Measurements from ENCODE around the gene EFL1.

EFL1 gene

DNA sequence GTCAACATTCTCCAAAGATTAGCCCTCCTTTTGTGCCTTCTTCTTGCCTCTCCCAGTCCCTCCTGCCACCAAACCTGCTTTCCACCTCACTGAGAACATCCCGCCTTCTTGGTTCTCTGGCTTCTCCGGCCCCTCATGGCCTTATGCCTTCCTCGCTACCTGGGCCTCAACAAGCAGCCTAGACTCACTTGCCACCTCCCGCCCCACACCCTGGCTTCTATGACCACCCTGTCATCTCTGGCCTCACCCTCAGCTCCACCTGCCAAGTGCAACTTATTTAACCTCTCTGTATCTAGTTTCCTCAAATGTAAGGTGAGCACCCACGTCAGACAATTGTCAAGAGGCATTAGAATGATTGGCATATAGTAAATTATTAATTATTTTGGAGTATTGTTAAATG lies 147.9 kb downstream of the EFL1 start:
- no peak for FAIRE-seq

DNA sequence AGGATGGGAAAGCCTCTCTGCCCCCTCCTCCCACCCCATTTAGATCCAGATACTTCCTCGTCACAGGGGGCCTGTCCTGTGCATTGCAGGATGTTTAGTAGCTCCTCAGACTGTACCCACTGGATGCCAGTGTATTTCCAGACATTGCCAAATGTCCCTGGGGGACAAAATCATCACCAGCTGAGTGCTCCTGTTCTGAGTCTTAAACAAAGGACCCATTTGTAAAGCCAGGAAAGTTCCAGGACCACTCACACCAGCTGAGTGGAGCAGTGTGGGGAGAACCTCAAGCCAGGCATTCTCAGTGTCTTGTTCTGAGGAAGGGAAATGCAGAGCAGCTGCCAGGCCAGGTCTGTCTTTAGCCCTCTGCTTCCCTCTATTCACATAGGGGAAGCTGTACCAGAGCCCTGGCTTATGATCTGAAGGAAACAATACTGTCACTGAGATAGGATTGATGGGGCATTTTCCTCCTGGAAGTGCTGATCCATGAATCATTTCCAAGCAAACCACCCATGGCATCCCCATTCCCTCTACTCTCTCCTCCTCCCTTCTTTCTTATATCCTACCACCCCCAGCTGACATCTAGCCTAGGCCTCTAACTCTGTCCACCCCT lies 149.3 kb downstream of the EFL1 start:
- no peak for FAIRE-seq

- FAIRE-seq, result no peak
These were observed 150.6 kb downstream of the EFL1 start for GRCh38 chr15:82111918-82112317.

DNA sequence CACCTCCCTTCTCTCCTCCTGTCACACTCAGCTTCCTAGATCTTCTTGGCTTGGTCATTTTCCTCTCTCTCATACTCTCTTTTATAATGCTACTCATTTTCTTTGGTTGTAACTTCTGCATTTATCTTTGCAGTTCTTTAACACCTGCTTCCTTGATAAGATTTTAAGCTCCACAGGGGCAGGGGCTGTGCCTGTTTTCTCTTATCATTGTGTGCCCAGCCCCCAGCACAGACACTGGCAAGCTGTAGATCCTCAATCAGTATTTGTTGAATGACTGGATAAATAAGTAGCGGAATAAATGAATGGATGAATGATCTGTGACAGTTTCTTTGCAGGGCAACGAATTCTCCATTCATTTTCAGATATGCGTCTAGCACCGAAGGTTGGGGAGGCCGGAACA lies 152.4 kb downstream of the EFL1 start:
- no peak for FAIRE-seq

DNA sequence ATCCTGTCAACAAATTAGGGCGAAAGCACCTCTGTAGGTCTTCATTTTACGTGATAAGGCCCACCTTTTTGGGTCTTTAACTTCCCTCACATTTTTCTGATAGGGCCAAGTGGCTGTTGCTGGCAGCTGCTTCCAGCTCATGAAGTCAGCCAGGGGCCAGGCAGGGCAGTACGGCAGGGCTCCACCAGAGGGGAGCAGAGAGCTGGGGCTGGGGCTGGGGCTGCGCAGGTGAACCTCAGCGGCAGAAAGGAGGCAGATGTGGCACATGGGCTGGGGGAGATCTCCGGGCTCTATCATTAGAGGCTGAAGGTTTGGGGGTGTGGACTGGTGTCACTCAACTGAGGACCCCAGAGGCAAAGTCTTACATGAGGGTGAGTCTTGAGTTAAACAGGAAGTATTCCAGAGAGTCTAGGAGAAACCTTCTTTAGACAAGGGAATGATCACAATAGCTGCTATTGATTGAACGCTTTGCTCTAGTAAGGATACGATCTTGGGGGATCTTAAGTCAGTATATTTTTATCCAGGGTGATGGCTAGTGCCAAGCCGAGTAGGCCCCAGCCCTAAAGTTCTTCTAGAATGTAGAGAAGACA lies 153.9 kb downstream of the EFL1 start:
- no peak for FAIRE-seq

- no peak for FAIRE-seq
These were observed 155.9 kb downstream of the EFL1 start for GRCh38 chr15:82106679-82107078.

DNA sequence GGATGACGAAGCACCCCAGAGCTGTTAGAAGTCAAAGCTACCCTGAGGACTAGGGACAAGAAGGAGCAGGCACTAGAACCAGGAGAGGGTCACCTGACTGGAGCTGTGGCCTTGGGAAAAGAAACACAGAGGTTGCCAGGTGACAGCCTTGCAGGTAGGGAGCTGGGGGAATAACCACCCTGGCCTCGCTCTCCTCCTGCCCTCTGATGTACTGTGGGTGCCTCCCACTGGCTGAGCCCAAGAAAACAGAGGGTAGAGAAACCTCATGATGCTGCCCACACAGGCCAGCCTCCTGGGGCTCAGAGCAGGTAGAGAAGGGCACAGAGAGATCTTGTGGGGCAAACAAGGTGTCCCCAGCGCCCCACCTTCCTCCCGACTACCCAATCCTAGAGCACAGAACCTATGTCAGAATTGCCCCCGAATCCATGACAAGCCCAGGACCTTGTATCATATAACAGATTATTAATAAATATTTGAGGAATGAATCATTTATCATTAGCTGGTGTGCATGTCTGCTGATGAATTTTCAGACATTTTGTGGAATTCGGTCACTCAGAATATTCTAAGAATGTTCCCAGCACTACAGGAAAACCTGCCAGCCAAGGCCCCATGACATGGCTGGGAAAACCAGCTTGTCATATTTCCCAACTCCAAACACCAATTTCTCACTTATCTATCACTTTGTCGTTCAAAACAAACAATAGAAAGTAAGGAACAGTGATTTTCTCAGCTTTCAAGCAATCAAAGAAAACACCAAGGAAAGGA lies 156.9 kb downstream of the EFL1 start:
- peak; percentile 94 for FAIRE-seq

- no peak for FAIRE-seq
These were observed 159.1 kb downstream of the EFL1 start for GRCh38 chr15:82103468-82103867.

GRCh38 chr15:82100111-82100929 lies 162.2 kb downstream of the EFL1 start:
- FAIRE-seq, result no peak

DNA sequence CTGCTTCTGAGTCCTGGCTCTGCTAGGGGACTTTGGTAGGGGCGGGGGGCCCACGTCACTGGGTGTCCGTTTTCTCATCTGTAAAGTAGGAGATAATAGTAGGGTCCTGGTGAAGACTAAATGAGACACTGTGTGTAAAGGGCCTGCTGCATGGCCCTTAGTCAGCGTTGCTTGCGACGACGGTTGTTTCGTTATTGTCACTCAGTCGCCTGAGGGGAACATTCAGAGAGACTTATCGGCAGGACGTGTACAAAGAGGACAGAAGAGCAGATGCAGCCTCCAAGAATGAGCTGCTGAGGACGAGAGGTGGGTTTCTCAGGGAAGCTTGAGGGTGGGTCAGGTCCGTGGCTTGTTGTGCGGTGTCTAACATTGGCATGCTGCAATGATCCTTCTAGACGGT lies 163.9 kb downstream of the EFL1 start:
- no peak for FAIRE-seq

GRCh38 chr15:82095803-82096202 lies 166.7 kb downstream of the EFL1 start:
- FAIRE-seq, result no peak

DNA sequence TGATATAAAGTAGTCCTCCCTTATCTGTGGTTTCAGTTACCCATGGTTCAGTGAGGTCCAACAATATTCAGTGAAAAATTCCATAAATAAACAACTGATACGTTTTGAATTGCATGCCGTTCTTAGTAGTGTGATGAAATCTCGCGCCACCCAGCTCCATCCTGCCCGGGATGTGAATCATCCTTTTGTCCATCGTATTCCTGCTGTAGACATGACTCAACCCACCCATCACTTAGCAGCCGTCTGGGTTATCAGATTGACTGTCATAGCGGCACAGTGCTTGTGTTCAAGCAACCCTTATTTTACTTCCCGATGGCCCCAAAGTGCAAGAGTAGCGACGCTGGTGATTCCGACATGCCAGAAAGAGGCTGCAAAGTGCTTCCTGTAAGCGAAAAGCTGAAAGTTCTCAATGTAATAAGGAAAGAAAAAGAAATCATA lies 168.7 kb downstream of the EFL1 start:
- FAIRE-seq, result no peak

- FAIRE-seq, result no peak
These were observed 169.2 kb downstream of the EFL1 start for GRCh38 chr15:82093325-82093724.

DNA sequence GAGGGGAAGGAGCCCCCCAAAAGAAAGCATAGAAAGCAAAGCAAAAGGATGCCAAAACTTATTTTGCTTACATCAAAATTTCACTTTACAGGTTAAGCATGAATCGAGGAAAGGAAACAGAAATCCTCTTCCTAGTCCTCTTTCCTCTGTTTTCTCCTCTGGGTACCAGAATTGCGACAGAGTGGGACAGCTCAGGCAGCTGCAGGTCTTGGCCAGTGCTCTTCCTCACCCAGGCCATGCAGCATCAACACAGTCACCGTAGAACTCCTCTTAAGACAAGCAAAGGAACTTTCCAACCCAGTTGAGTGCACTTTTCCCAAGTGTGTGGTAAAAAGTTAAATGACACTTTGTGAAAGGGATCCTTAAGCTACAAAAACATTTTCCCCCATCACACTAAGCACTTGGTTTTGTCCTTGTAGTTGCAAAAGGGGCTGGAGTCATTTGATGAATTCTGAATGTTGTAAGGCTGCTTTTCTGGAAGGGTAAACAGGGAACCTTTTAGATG lies 170.8 kb downstream of the EFL1 start:
- no peak for FAIRE-seq

GRCh38 chr15:82086243-82086995 lies 176.1 kb downstream of the EFL1 start:
- no peak for FAIRE-seq

- FAIRE-seq, result no peak
These were observed 180.4 kb downstream of the EFL1 start for GRCh38 chr15:82081914-82082762.

GRCh38 chr15:82080774-82081173 lies 181.8 kb downstream of the EFL1 start:
- no peak for FAIRE-seq
